Gastroesophageal sphincter (tissue), 3 donors: ENCODE measurements around the gene NUP210.

ENCODE experiments used
- CTCF ChIP-seq, 4 experiments: fragments of 200-600 bp in 2 of 4; fragments of 450-650 bp in 2 of 4; sonication (generic) in 1 of 4; IDR thresholded peaks; one replicate each; pipeline ENCODE4 v1.5.1; 2017 to 2019; ENCODE audit warnings: antibody characterized with exemption in 4 of 4, mild to moderate bottlenecking in 2 of 4, moderate library complexity in 2 of 4
- POLR2A ChIP-seq, 2 donors: fragments of 450-650 bp; IDR thresholded peaks; one replicate each; pipeline ENCODE4 v1.6.1; 2017; ENCODE audit warnings: antibody characterized with exemption in 2 of 2, mild to moderate bottlenecking in 2 of 2, moderate library complexity in 1 of 2
- POLR2AphosphoS5 ChIP-seq: sonication (generic); formaldehyde crosslinking; IDR thresholded peaks from one replicate; pipeline ENCODE4 v1.6.1; 2017; ENCODE audit warnings: antibody characterized with exemption

GRCh38 chr3:13406190-13406589 is 13.9 kb downstream of the NUP210 start:
- TF ChIP-seq POLR2A (IDR thresholded peaks at IDR 0.05), result no peak
- no peak for TF ChIP-seq CTCF (IDR thresholded peaks at IDR 0.05)
- TF ChIP-seq POLR2AphosphoS5, result no peak
